HG03457 (cell line): ENCODE results near the gene STOML1.

ENCODE experiments used
- ATAC-seq: cut with Tn5 transposase; IDR thresholded peaks from one replicate; pipeline ENCODE4 v1.9.1; 2021; ENCODE audit warnings: moderate number of reproducible peaks; ENCODE audit not compliant: unreplicated experiment

STOML1 gene

GRCh38 chr15:73932381-73933191 lies 59.5 kb downstream of the STOML1 start:
- no peak for ATAC-seq

DNA sequence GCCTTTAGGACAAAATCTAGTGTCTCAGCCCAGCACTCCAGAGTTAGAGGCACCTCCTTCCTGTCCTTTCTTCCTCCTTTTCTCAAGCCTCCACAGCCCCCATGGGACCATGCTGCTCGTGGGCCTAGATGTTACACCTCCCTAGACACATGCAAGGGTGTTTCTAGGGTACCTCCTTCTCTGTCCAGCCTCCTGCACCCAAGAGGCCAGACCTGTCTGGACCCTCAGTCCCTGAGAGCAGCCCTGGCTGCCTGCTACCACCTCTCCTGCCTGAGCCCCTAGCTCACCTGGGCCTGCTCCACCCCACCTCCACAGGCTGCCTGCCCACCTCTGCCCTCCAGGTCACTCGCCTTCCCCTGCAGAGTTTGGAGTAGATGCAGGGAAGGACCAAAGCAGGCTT lies 60.7 kb downstream of the STOML1 start:
- no peak for ATAC-seq

GRCh38 chr15:73930790-73931281 lies 61.3 kb downstream of the STOML1 start:
- ATAC-seq = no peak

GRCh38 chr15:73930371-73930770 lies 61.7 kb downstream of the STOML1 start:
- ATAC-seq = no peak

DNA sequence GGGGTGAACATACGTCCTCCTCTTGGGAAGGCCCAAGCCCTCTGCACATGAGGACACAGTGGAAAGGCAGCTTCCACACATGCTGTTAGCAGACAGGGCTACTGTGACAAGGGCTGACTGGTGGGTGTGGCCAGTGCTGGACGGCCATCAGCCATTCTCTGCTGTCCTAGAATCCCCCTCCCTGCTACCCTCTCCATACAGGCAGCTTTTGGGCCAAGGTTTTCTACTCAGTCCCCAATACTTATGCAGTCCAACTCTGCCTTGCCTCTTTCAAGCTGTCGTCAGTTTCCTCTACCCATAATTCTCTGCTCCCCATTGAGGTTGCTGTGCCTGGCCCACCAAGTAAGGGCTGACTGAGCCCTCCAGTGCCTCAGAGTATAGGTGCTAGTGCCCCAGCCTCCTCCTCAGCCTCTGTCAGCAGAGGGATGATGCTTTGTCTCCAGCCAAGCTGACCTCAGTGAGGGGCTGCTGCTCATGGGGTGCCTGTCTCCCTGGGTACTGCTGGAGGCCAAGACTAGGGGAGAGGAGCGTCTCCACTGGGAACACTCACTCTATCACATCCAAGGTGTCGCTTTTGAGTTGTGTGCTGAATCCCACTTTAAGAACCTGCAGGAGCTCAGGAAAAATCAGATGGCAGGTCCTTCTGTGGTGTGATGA lies 63.0 kb downstream of the STOML1 start:
- no peak for ATAC-seq
